H1 (cell line): ENCODE data around the gene CCDC88A. TPM values are rescaled to one million over a fixed set of nuclear protein-coding genes. Genes with fewer than 3 reads are reported as not detected.

Experiments
- GTF2F1 ChIP-seq: IDR thresholded peaks from 2 replicates; pipeline ENCODE4 v1.6.1; 2012; ENCODE audit warnings: low read depth, low read length, improper control_type of control experiment, borderline replicate concordance
- SP2 ChIP-seq: IDR thresholded peaks from 2 replicates; pipeline ENCODE4 v1.6.1; 2012; ENCODE audit warnings: mild to moderate bottlenecking, low read length, inconsistent platforms
- TCF12 ChIP-seq: IDR thresholded peaks from 2 replicates; pipeline ENCODE4 v1.6.1; 2011; ENCODE audit warnings: low read depth, mild to moderate bottlenecking, low read length
- polyA plus RNA-seq, 7 experiments: library from polyadenylated mRNA; depleted of rRNA in 3 of 7; stranded (reverse) in 5 of 7; unstranded in 2 of 7; fragments of >200 nt in 5 of 7; fragments of 200-250 nt in 2 of 7; gene quantifications; 1 replicate in 5 of 7; 2 replicates in 1 of 7; 4 replicates in 1 of 7; pipeline versions ENCODE4 v1.2.1 to v1.2.3, GENCODE V29; 2011 to 2013; ENCODE audit warnings: missing spikeins in 2 of 7, mixed read lengths in 2 of 7
- total RNA-seq: library from RNA; stranded (reverse); fragmentation: NEBNext Ultra II Directional; extraction: Animal tissue kit (Norgen Biotek cat#: 25700); gene quantifications from 2 replicates; pipeline ENCODE4 v1.2.1, GENCODE V29; 2021

Gene CCDC88A
- total and polyA plus RNA-seq, 2 of the 8 experiments (the other 6 are each of a cell fraction or from before 2014, with no cell fraction given) = 27.0 to 98.0 TPM

- TF ChIP-seq SP2 = no peak
- TF ChIP-seq TCF12 = no peak
- no peak for TF ChIP-seq GTF2F1
These were observed 40.1 kb upstream of the CCDC88A start (continued) for GRCh38 chr2:55459714-55460274.
